ENCODE results near the gene URI1.

- TF ChIP-seq, protein P1, sequence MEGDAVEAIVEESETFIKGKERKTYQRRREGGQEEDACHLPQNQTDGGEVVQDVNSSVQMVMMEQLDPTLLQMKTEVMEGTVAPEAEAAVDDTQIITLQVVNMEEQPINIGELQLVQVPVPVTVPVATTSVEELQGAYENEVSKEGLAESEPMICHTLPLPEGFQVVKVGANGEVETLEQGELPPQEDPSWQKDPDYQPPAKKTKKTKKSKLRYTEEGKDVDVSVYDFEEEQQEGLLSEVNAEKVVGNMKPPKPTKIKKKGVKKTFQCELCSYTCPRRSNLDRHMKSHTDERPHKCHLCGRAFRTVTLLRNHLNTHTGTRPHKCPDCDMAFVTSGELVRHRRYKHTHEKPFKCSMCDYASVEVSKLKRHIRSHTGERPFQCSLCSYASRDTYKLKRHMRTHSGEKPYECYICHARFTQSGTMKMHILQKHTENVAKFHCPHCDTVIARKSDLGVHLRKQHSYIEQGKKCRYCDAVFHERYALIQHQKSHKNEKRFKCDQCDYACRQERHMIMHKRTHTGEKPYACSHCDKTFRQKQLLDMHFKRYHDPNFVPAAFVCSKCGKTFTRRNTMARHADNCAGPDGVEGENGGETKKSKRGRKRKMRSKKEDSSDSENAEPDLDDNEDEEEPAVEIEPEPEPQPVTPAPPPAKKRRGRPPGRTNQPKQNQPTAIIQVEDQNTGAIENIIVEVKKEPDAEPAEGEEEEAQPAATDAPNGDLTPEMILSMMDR (IDR thresholded peaks at IDR 0.05): no peak
- TF ChIP-seq USF2 (IDR thresholded peaks at IDR 0.05; ENCODE audit: borderline replicate concordance, low read depth, low read length) (no peak), RAD21 (IDR thresholded peaks at IDR 0.05; ENCODE audit: low read length) (no peak), PBX3 (IDR thresholded peaks at IDR 0.05) (no peak), EZH2phosphoT487 (IDR thresholded peaks at IDR 0.05; ENCODE audit: borderline replicate concordance, low read depth) (no peak), POLR2AphosphoS5 (IDR thresholded peaks at IDR 0.05; ENCODE audit: low read depth, low read length) (no peak), RCOR1 (IDR thresholded peaks at IDR 0.05; ENCODE audit: low read length) (no peak), YY1 (IDR thresholded peaks at IDR 0.05; ENCODE audit: low read depth) (no peak)
- TF ChIP-seq, protein P2, sequence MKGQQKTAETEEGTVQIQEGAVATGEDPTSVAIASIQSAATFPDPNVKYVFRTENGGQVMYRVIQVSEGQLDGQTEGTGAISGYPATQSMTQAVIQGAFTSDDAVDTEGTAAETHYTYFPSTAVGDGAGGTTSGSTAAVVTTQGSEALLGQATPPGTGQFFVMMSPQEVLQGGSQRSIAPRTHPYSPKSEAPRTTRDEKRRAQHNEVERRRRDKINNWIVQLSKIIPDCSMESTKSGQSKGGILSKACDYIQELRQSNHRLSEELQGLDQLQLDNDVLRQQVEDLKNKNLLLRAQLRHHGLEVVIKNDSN (IDR thresholded peaks at IDR 0.05; ENCODE audit: borderline replicate concordance, low read depth): no peak
Measured at GRCh38 chr19:30063650-30064347, 121.8 kb downstream of the URI1 start.

Measured in SK-N-SH (cell line).